Measurements from ENCODE around the gene TOB1.
A peak's percentile ranks its signal among the peaks of the same experiment; 100 is the strongest.
"Not testable (repeated sequence)": the region's sequence is repeated elsewhere in the genome, so short reads cannot be mapped to it uniquely, and the experiment has no call there.

Gene TOB1

GRCh38 chr17:50879086-50879485 lies 12.9 kb upstream of the TOB1 start (continued):
- TF ChIP-seq ZBTB11 (tag by site-specific recombination; conservative IDR thresholded peaks at IDR 0.05; ENCODE audit: low read depth) (no peak), BCL6B (tag by site-specific recombination; IDR thresholded peaks at IDR 0.05) (no peak), ZNF664 (tag by site-specific recombination; IDR thresholded peaks at IDR 0.05) (no peak), ZNF707 (tag by site-specific recombination; IDR thresholded peaks at IDR 0.05) (no peak), ZNF704 (tag by site-specific recombination; IDR thresholded peaks at IDR 0.05) (no peak), HOXA7 (CRISPR knock-in tag; IDR thresholded peaks at IDR 0.05; ENCODE audit: borderline replicate concordance) (no peak)

GRCh38 chr17:50877838-50878237 lies 11.7 kb upstream of the TOB1 start:
- no peaks in the 10 kb centered on the region for H3K4me1 ChIP-seq (ENCODE audit: control insufficient read depth, insufficient read depth, low read length)

GRCh38 chr17:50877042-50877441 lies 10.9 kb upstream of the TOB1 start:
- H3K27ac ChIP-seq (ENCODE audit: extremely low read depth, low read depth, low read length); H3K4me1 ChIP-seq (ENCODE audit: control insufficient read depth, insufficient read depth, low read length); H3K4me3 ChIP-seq (ENCODE audit: low read depth, low read length); H3K36me3 ChIP-seq (ENCODE audit: control insufficient read depth in 2 of 2, insufficient read depth in 1 of 2, low read length in 2 of 2); H3K9me3 ChIP-seq (ENCODE audit: control insufficient read depth, insufficient read depth, low read depth, low read length): not testable (repeated sequence)
- ChIA-PET CTCF (interaction anchor here (0.8 kb wide), 1 partner anchor 79 kb away, joined by 3 read pairs; no protein-coding TSS in a partner anchor), POLR2A (interaction anchor here (1.1 to 2.7 kb wide), 2 partner anchors 10 to 14 kb away, joined by 3 to 20 read pairs; partner anchors contain the start of gene TOB1)
- TF ChIP-seq ZNF555 (tag by site-specific recombination; conservative IDR thresholded peaks at IDR 0.05) (peak; percentile 82), ZNF266 (tag by site-specific recombination; IDR thresholded peaks at IDR 0.05; ENCODE audit: low read depth) (peak; percentile 70), RBAK (tag by site-specific recombination; IDR thresholded peaks at IDR 0.05) (0 out of 2 replicates have a peak, but pooled peaks have one; percentile 17), ZNF558 (tag by site-specific recombination; IDR thresholded peaks at IDR 0.05) (0 out of 2 replicates have a peak, but pooled peaks have one; percentile 70), ZNF404 (tag by site-specific recombination; IDR thresholded peaks at IDR 0.05) (peak; percentile 86), ZNF433 (tag by site-specific recombination; IDR thresholded peaks at IDR 0.05; ENCODE audit: low read depth) (peak; percentile 60; the same call in 1 of the 2 replicates), ZNF223 (tag by site-specific recombination; IDR thresholded peaks at IDR 0.05) (peak; percentile 50; the same call in 1 of the 2 replicates), ZXDB (tag by site-specific recombination; IDR thresholded peaks at IDR 0.05) (peak; percentile 53; the same call in 1 of the 2 replicates), ZNF426 (tag by site-specific recombination; IDR thresholded peaks at IDR 0.05) (peak; percentile 89), ZNF394 (tag by site-specific recombination; IDR thresholded peaks at IDR 0.05; ENCODE audit: borderline replicate concordance) (peak; percentile 93), ZNF654 (tag by site-specific recombination; IDR thresholded peaks at IDR 0.05; ENCODE audit: low read depth) (peak; percentile 27), ZNF341 (tag by site-specific recombination; IDR thresholded peaks at IDR 0.05; ENCODE audit: low read depth) (peak; percentile 32; the same call in 1 of the 2 replicates)

More at GRCh38 chr17:50877838-50878237, 11.7 kb upstream of the TOB1 start:
- no peak overlapping the region for H3K27ac ChIP-seq (ENCODE audit: extremely low read depth, low read depth, low read length)
- CTCF ChIA-PET: interaction anchor here (0.6 to 1.0 kb wide), 3 partner anchors 10 to 122 kb away, joined by 3 to 4 read pairs (median 3); no protein-coding TSS in a partner anchor
- H3K9me3 ChIP-seq (ENCODE audit: control insufficient read depth, insufficient read depth, low read depth, low read length): no peaks in the 10 kb centered on the region
- no peak overlapping the region for H3K4me3 ChIP-seq (ENCODE audit: low read depth, low read length)
- no peak for TF ChIP-seq ZBTB8A (tag by site-specific recombination; IDR thresholded peaks at IDR 0.05)
- no peak for TF ChIP-seq ZNF354C (tag by site-specific recombination; IDR thresholded peaks at IDR 0.05; ENCODE audit: borderline replicate concordance, low read depth)
- no peak for TF ChIP-seq ZNF280C (tag by site-specific recombination; IDR thresholded peaks at IDR 0.05)
- TF ChIP-seq HOXD13 (CRISPR knock-in tag; IDR thresholded peaks at IDR 0.05; ENCODE audit: borderline replicate concordance): no peak
- no peak for TF ChIP-seq OVOL3 (tag by site-specific recombination; IDR thresholded peaks at IDR 0.05)
- TF ChIP-seq YY1 (tag by site-specific recombination; IDR thresholded peaks at IDR 0.05): no peak
- no peak for TF ChIP-seq ZNF664 (tag by site-specific recombination; IDR thresholded peaks at IDR 0.05)
- no peak for TF ChIP-seq ZNF202 (tag by site-specific recombination; IDR thresholded peaks at IDR 0.05; ENCODE audit: borderline replicate concordance)
- no peak for TF ChIP-seq ZNF610 (tag by site-specific recombination; IDR thresholded peaks at IDR 0.05; ENCODE audit: borderline replicate concordance)
- no peak for TF ChIP-seq ZNF391 (tag by site-specific recombination; IDR thresholded peaks at IDR 0.05; ENCODE audit: borderline replicate concordance, low read depth)
- no peak for TF ChIP-seq SP2 (tag by site-specific recombination; IDR thresholded peaks at IDR 0.05)
- H3K36me3 ChIP-seq (ENCODE audit: control insufficient read depth in 2 of 2, insufficient read depth in 1 of 2, low read length in 2 of 2): no peaks in the 10 kb centered on the region
- POLR2A ChIA-PET: interaction anchor here (2.0 kb wide), 1 partner anchor 11 kb away, joined by 14 read pairs; the partner anchor contains the start of gene TOB1

All from HEK293 (cell line).